ENCODE results near the gene TP53BP1. TPM values are rescaled to one million over a fixed set of nuclear protein-coding genes. Genes with fewer than 3 reads are reported as not detected.

TP53BP1 gene
- 98.7 and 114 TPM in 2 replicates for polyA plus RNA-seq
- 331 and 336 TPM in 2 replicates for polyA minus RNA-seq

- Histone ChIP-seq H3K36me3 (ENCODE audit: insufficient read depth, low read length) (peaks cover 11% of the 10 kb centered on the region), H4K20me1 (ENCODE audit: insufficient read depth) (no peaks in the 10 kb centered on the region), H3K9ac (ENCODE audit: low read length) (peak within 1 kb of the TSS; percentile 95), H3K79me2 (replicated peaks; ENCODE audit: insufficient read depth, low read length) (peaks cover 46% of the 10 kb centered on the region), H3K27ac (ENCODE audit: low read length) (peak within 1 kb of the TSS; percentile 99), H3K9me2 (ENCODE audit: insufficient read depth, low read length) (no peaks in the 10 kb centered on the region), H3K27me3 (ENCODE audit: insufficient read depth, low read depth, low read length) (no peaks in the 10 kb centered on the region), H3K4me2 (ENCODE audit: low read length) (peak within 1 kb of the TSS; percentile 99), H2AFZ (ENCODE audit: low read depth, low read length) (peak within 1 kb of the TSS; percentile 94), H3K4me3 (ENCODE audit: low read length) (peak within 1 kb of the TSS; percentile 74), H3K9me3 (ENCODE audit: low read length) (no peaks in the 10 kb centered on the region), H3F3A (ENCODE audit: insufficient read depth, low read length, poor library complexity, severe bottlenecking) (peaks cover 10% of the 10 kb centered on the region)
- TF ChIP-seq RAD21 (conservative IDR thresholded peaks at IDR 0.05) (peak; percentile 44), EP300 (conservative IDR thresholded peaks at IDR 0.05; ENCODE audit: poor library complexity, severe bottlenecking) (peak; percentile 71), SMC3 (conservative IDR thresholded peaks at IDR 0.05; ENCODE audit: poor library complexity) (peak; percentile 39), MXI1 (conservative IDR thresholded peaks at IDR 0.05; ENCODE audit: poor library complexity, severe bottlenecking) (peak; percentile 92), POLR2AphosphoS5 (IDR thresholded peaks at IDR 0.05) (peak; percentile 98), EZH2 (IDR thresholded peaks at IDR 0.05; ENCODE audit: borderline replicate concordance, insufficient read depth, low read length, poor library complexity, severe bottlenecking) (no peak), TAF1 (IDR thresholded peaks at IDR 0.05; ENCODE audit: low read depth) (no peak), CTCF (IDR thresholded peaks at IDR 0.05; ENCODE audit: poor library complexity, severe bottlenecking) (peak; percentile 41)
- TF ChIP-seq, protein P1, sequence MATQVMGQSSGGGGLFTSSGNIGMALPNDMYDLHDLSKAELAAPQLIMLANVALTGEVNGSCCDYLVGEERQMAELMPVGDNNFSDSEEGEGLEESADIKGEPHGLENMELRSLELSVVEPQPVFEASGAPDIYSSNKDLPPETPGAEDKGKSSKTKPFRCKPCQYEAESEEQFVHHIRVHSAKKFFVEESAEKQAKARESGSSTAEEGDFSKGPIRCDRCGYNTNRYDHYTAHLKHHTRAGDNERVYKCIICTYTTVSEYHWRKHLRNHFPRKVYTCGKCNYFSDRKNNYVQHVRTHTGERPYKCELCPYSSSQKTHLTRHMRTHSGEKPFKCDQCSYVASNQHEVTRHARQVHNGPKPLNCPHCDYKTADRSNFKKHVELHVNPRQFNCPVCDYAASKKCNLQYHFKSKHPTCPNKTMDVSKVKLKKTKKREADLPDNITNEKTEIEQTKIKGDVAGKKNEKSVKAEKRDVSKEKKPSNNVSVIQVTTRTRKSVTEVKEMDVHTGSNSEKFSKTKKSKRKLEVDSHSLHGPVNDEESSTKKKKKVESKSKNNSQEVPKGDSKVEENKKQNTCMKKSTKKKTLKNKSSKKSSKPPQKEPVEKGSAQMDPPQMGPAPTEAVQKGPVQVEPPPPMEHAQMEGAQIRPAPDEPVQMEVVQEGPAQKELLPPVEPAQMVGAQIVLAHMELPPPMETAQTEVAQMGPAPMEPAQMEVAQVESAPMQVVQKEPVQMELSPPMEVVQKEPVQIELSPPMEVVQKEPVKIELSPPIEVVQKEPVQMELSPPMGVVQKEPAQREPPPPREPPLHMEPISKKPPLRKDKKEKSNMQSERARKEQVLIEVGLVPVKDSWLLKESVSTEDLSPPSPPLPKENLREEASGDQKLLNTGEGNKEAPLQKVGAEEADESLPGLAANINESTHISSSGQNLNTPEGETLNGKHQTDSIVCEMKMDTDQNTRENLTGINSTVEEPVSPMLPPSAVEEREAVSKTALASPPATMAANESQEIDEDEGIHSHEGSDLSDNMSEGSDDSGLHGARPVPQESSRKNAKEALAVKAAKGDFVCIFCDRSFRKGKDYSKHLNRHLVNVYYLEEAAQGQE (IDR thresholded peaks at IDR 0.05; ENCODE audit: borderline replicate concordance): peak; percentile 70
Observed at GRCh38 chr15:43492673-43493601, at the start of gene TP53BP1. TSS of gene TP53BP1 (minus strand) at chr15:43493156. CDS start at chr15:43493043, 113 bp downstream.

GRCh38 chr15:43541785-43542184 lies 48.8 kb upstream of the TP53BP1 start:
- Histone ChIP-seq H3K4me2 (ENCODE audit: low read length) (no peak overlapping the region), H3K9me2 (ENCODE audit: insufficient read depth, low read length) (no peaks in the 10 kb centered on the region), H3K36me3 (ENCODE audit: insufficient read depth, low read length) (no peaks in the 10 kb centered on the region), H3K27ac (ENCODE audit: low read length) (no peak overlapping the region), H4K20me1 (ENCODE audit: insufficient read depth) (no peaks in the 10 kb centered on the region), H3F3A (ENCODE audit: insufficient read depth, low read length, poor library complexity, severe bottlenecking) (no peaks in the 10 kb centered on the region), H3K79me2 (replicated peaks; ENCODE audit: insufficient read depth, low read length) (no peaks in the 10 kb centered on the region), H3K9ac (ENCODE audit: low read length) (no peak overlapping the region), H2AFZ (ENCODE audit: low read depth, low read length) (no peak overlapping the region), H3K4me3 (ENCODE audit: low read length) (no peak overlapping the region), H3K27me3 (ENCODE audit: insufficient read depth, low read depth, low read length) (no peaks in the 10 kb centered on the region), H3K9me3 (ENCODE audit: low read length) (no peaks in the 10 kb centered on the region)
- TF ChIP-seq RAD21 (conservative IDR thresholded peaks at IDR 0.05): no peak
- TF ChIP-seq POLR2AphosphoS5 (IDR thresholded peaks at IDR 0.05): no peak
- TF ChIP-seq SMC3 (conservative IDR thresholded peaks at IDR 0.05; ENCODE audit: poor library complexity): no peak

Data from neural cell (in vitro differentiated cells).